ENCODE results near the gene C1orf105.

DNA sequence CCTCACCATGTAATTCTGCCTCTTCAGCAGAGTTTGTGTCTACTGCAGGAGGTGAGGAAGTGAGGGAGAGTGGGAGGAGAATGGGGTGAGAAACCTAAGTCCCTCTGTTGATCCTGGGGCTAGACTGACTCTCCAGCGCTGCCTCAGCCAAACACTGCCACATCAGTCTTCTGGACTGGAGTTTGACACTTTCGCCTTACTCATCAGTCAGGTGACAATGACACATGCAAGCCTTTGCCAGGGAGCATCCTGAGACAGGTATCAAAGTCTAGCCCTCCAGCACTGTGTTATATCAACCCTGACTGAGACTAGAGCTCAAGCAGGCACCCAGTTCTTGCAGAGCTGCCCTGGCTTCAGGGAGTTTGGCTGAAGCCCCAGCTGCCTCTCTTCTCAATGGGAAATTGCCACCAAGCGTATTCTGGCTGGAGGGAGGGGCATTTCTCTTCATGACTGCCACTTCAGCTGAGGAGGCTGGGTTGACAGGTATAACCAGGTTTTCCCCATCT, 79.2 kb downstream of the C1orf105 start:
- TF ChIP-seq, protein P1, sequence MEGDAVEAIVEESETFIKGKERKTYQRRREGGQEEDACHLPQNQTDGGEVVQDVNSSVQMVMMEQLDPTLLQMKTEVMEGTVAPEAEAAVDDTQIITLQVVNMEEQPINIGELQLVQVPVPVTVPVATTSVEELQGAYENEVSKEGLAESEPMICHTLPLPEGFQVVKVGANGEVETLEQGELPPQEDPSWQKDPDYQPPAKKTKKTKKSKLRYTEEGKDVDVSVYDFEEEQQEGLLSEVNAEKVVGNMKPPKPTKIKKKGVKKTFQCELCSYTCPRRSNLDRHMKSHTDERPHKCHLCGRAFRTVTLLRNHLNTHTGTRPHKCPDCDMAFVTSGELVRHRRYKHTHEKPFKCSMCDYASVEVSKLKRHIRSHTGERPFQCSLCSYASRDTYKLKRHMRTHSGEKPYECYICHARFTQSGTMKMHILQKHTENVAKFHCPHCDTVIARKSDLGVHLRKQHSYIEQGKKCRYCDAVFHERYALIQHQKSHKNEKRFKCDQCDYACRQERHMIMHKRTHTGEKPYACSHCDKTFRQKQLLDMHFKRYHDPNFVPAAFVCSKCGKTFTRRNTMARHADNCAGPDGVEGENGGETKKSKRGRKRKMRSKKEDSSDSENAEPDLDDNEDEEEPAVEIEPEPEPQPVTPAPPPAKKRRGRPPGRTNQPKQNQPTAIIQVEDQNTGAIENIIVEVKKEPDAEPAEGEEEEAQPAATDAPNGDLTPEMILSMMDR (IDR thresholded peaks at IDR 0.05): no peak
- no peak for TF ChIP-seq POLR2A (IDR thresholded peaks at IDR 0.05)
- no peak for TF ChIP-seq EP300 (IDR thresholded peaks at IDR 0.05)
- TF ChIP-seq POLR2AphosphoS5 (IDR thresholded peaks at IDR 0.05): no peak

All from gastroesophageal sphincter (tissue), 3 donors.